Esophagus muscularis mucosa (tissue), 3 donors: ENCODE results near the gene HOXD1.

ENCODE experiments used
- POLR2A ChIP-seq: fragments of 450-650 bp; IDR thresholded peaks from one replicate; pipeline ENCODE4 v1.6.1; 2017; ENCODE audit warnings: antibody characterized with exemption, moderate library complexity, mild to moderate bottlenecking, low read depth
- POLR2AphosphoS5 ChIP-seq, 2 donors: sonication (generic); formaldehyde crosslinking; IDR thresholded peaks; one replicate each; pipeline ENCODE4 v1.6.1; 2017; ENCODE audit warnings: antibody characterized with exemption in 2 of 2
- TF ChIP-seq, protein P1 (sequence below), 3 experiments: fragments of 200-600 bp in 2 of 3; fragments of 450-650 bp in 1 of 3; sonication (generic) in 2 of 3; IDR thresholded peaks; one replicate each; pipeline ENCODE4 v1.5.1; 2017 to 2019; ENCODE audit warnings: antibody characterized with exemption in 3 of 3, mild to moderate bottlenecking in 2 of 3, moderate library complexity in 1 of 3

GRCh38 chr2:176166272-176166671, 22.2 kb upstream of the HOXD1 start:
- TF ChIP-seq, protein P1, sequence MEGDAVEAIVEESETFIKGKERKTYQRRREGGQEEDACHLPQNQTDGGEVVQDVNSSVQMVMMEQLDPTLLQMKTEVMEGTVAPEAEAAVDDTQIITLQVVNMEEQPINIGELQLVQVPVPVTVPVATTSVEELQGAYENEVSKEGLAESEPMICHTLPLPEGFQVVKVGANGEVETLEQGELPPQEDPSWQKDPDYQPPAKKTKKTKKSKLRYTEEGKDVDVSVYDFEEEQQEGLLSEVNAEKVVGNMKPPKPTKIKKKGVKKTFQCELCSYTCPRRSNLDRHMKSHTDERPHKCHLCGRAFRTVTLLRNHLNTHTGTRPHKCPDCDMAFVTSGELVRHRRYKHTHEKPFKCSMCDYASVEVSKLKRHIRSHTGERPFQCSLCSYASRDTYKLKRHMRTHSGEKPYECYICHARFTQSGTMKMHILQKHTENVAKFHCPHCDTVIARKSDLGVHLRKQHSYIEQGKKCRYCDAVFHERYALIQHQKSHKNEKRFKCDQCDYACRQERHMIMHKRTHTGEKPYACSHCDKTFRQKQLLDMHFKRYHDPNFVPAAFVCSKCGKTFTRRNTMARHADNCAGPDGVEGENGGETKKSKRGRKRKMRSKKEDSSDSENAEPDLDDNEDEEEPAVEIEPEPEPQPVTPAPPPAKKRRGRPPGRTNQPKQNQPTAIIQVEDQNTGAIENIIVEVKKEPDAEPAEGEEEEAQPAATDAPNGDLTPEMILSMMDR (IDR thresholded peaks at IDR 0.05): no peak
- TF ChIP-seq POLR2AphosphoS5 (IDR thresholded peaks at IDR 0.05) (no peak), POLR2A (no peak)
